Left kidney (tissue), 2 donors: ENCODE measurements around the gene PCARE. TPM values are rescaled to one million over a fixed set of nuclear protein-coding genes. Genes with fewer than 3 reads are reported as not detected.

Source experiments
- DNase-seq: peaks from one replicate; pipeline ENCODE4 v3.0.0-alpha.2; 2013
- polyA plus RNA-seq: library from polyadenylated mRNA; unstranded; fragments of 120-200 nt; gene quantifications from one replicate; pipeline ENCODE4 v1.2.1, GENCODE V29; 2013; ENCODE audit not compliant: insufficient read length

The PCARE gene
- polyA plus RNA-seq, 1 donor: 0.43 TPM

- no peak for DNase-seq
Observed at GRCh38 chr2:29039718-29040480, 34.4 kb downstream of the PCARE start.

- DNase-seq: no peak
Observed at GRCh38 chr2:29035016-29035745, 39.1 kb downstream of the PCARE start.

GRCh38 chr2:29033656-29034055 lies 40.7 kb downstream of the PCARE start:
- DNase-seq: no peak

DNA sequence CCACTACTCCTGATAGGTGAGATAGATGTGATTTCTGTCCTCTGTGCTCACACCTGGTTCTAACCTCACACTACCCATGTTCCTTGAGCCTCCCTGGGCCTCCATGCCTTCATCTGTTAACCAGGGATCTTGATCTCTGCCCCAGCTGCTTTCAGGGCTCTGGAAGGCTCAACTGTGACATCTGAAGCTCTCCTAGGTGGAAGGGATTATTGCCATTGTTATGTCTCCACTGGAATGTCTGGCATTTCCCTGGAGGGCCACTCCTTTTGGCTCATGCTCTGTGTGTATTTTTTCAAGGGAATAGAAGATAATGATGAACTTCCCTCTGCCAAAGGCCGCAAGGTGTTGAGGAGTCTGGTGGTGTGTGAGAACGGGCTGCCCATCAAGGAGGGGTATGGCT lies 41.2 kb downstream of the PCARE start:
- DNase-seq: no peak

DNA sequence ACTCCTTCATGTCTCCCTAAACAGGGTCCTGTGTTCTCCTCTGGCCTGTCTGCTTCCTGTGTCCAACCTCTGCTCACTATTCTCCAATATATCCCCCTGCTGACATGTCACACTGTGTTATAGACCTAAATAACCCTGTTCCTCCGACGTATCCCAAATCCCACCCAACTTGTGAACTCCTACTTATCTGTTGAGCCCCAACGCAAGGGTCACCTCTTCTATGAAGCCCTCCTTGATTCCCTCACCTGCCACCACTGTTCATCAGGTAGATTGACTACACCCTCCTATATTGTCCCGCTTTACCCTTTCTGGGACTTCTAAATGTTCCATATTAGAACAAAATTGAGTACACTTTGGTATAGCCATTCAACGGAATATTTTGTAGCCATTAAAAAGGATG lies 42.1 kb downstream of the PCARE start:
- DNase-seq: no peak

DNA sequence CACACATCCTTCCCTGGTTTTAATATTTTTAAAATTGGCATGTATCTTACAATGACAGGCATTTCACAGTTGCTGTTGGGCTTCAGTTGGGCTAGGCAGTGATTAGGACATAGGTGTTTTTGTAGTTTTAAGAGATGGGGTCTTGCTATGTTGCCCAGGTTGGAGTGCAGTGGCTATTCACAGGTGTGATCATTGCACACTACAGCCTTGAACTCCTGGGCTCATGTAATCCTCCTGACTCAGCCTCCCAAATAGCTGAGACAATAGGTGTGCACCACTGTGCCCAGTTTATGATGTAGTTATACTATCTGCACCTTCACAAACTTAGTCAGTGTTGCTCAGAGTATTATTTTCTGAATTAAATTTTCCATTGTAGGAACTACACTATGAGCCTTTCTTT lies 43.3 kb downstream of the PCARE start:
- no peak for DNase-seq

DNA sequence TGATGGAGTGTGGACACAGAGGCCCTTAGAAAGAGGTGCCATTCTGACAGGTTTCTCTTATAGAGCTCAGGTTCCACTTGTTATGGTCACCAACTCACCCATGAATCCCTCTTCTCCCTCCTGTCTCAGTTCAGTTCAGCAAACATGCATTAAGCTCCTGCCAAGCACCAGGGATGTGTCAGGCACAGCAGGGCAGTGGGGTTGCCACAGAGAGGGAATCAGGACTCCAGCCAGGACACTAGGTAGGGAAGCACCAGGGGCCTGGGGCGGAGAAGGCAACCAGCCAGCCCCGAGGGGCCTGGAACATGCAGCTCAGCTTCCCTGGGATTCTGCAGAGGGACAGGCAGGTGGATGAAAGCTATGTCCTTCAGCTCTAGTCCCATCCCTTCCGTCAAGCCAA lies 48.6 kb downstream of the PCARE start:
- no peak for DNase-seq

GRCh38 chr2:29024882-29025430 lies 49.4 kb downstream of the PCARE start:
- DNase-seq: no peak

GRCh38 chr2:29023188-29023587 lies 51.1 kb downstream of the PCARE start:
- no peak for DNase-seq

GRCh38 chr2:29022679-29023078 lies 51.6 kb downstream of the PCARE start:
- no peak for DNase-seq

DNA sequence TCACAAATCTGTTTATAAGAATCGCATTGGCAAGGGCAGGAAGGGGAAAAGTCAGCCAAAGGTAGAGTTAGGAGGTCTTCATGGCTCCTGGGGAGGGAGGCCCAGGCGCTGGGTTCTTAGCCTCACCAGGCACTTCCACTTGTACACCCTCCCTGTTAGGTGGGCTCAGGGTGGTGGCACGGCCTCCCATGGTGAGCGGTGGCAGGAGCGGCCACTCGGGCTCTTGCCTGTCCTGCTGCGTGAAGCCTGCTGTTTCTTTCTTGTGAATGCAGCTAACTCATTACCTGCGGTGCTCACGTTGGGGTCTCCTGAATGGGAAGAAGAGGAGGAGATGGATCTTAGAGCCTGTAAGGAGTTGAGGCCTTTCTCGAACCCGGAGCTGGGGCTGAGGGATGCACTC lies 52.4 kb downstream of the PCARE start:
- DNase-seq: no peak

- no peak for DNase-seq
Observed at GRCh38 chr2:29017716-29018435, 56.4 kb downstream of the PCARE start.

GRCh38 chr2:29016504-29016903 lies 57.8 kb downstream of the PCARE start:
- no peak for DNase-seq

DNA sequence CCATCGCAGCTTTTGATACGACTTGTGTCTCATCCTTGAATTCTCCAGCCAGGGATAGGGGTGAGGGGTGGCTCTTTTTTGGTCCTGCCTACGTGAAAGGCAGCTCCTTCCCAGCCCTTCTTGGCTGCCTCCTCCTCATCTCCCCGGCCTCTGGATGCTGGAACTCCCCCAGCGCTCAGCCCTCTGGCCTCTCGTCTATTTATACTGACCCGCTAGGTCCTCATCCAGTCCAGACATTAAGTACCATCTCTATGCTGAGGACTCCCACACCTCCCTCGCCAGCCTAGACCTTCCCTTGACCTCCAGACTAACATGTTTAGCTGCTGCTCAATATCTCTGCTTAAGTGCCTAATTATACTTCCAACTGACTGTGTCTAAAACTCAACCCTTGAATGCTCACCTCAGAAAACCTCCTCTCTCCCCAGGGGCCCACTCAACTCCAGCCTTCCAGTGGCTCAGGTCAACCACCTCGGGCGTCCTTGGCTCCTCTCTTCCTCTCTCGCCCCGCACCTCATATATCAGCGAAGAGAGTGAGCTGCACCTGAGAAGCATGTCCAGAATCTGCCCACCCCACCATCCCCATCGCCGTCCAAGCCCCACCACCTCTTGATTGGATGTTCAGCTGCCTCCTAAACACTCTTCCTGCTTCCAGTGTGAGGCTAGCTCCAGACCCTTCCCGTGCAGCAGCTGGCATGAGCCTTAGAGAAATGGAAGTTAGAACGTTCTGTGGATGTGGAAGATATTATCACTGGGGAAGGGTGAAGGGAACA lies 58.4 kb downstream of the PCARE start:
- no peak for DNase-seq

- DNase-seq: no peak
Observed at GRCh38 chr2:29014811-29015421, 59.4 kb downstream of the PCARE start.

- DNase-seq: no peak
Observed at GRCh38 chr2:29014331-29014730, 60.0 kb downstream of the PCARE start.

DNA sequence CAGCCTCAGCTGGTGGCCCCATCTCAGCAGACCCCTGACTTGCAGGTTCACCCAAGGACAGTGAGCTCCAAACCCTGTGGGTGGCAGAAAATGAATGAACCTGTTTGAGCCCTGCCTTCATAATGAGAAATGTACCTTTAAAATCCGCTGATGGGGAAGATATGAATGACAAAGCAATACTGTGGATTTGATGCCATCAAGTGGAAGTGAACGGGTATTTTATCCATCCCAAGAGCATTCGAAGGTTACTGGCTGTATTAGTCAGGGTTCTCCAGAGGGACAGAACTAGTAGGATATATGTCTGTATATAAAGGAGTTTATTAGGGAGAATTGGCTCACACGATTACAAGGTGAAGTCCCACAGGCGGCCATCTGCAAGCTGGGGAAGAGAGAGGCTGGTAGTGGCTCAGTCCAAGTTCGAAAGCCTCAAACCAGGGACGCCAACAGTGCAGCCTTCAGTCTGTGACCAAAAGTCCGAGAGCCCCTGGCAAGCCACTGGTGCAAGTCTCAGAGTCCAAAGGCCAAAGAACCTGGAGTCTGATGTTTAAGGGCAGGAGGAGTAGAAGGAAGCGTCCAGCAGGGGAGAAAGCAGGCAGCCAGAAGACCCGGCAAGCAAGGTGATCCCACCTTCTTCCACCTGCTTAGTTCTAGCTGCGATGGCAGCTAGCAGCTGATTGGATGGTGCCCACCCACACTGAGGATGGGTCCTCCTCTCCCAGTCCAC lies 61.1 kb downstream of the PCARE start:
- DNase-seq: no peak

GRCh38 chr2:29012211-29012681 lies 62.1 kb downstream of the PCARE start:
- no peak for DNase-seq
